Prostate gland (tissue), 2 donors: Measurements from ENCODE around the gene FEM1A.

Experiments
- POLR2AphosphoS5 ChIP-seq: sonication (generic); formaldehyde crosslinking; IDR thresholded peaks from one replicate; pipeline ENCODE4 v1.6.1; 2017; ENCODE audit warnings: antibody characterized with exemption
- TF ChIP-seq, protein P1 (sequence below), 4 experiments: fragments of 200-600 bp in 2 of 4; fragments of 450-650 bp in 2 of 4; sonication (generic) in 2 of 4; IDR thresholded peaks; 1 replicate in 3 of 4; 2 replicates in 1 of 4; pipeline ENCODE4 v1.5.1; 2016 to 2019; ENCODE audit warnings: antibody characterized with exemption in 4 of 4, mild to moderate bottlenecking in 2 of 4, moderate library complexity in 2 of 4

DNA sequence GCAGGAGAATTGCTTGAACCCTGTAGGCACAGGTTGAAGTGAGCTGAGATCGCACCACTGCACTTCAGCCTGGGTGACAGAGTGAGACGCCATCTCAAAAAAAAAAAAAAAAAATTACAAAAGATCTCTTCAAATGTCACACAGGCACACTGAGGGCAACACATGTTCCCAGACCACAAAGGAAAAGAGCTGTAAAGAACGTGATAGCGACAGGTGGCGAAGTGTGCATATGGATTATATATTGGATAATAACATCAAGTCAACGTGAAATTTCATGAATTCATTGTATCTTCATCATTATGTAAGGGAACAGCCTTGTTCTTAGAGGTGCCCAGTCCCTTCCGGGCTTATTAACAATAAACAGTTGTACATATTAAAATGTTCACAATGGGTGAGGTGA is 36.1 kb upstream of the FEM1A start:
- TF ChIP-seq, protein P1, sequence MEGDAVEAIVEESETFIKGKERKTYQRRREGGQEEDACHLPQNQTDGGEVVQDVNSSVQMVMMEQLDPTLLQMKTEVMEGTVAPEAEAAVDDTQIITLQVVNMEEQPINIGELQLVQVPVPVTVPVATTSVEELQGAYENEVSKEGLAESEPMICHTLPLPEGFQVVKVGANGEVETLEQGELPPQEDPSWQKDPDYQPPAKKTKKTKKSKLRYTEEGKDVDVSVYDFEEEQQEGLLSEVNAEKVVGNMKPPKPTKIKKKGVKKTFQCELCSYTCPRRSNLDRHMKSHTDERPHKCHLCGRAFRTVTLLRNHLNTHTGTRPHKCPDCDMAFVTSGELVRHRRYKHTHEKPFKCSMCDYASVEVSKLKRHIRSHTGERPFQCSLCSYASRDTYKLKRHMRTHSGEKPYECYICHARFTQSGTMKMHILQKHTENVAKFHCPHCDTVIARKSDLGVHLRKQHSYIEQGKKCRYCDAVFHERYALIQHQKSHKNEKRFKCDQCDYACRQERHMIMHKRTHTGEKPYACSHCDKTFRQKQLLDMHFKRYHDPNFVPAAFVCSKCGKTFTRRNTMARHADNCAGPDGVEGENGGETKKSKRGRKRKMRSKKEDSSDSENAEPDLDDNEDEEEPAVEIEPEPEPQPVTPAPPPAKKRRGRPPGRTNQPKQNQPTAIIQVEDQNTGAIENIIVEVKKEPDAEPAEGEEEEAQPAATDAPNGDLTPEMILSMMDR (IDR thresholded peaks at IDR 0.05): no peak
- no peak for TF ChIP-seq POLR2AphosphoS5
